Karpas-422 (cell line): ENCODE measurements around the gene KDM5A. TPM values are rescaled to one million over a fixed set of nuclear protein-coding genes. Genes with fewer than 3 reads are reported as not detected.
"Not testable (repeated sequence)": the region's sequence is repeated elsewhere in the genome, so short reads cannot be mapped to it uniquely, and the experiment has no call there.

Experiments
- DNase-seq: peaks from one replicate; pipeline ENCODE4 v3.0.0-alpha.2; 2015
- H2AFZ ChIP-seq: fragments of 200-600 bp; sonication (generic); 2 replicates; pipeline ENCODE4 v1.6.1; 2014; ENCODE audit warnings: antibody characterized with exemption, low read length, mixed read lengths
- H3K27ac ChIP-seq: fragments of 200-600 bp; sonication (generic); 2 replicates; pipeline ENCODE4 v1.5.1; 2014; ENCODE audit warnings: mild to moderate bottlenecking, low read length, moderate library complexity
- H3K27me3 ChIP-seq: fragments of 200-600 bp; sonication (generic); 2 replicates; pipeline ENCODE4 v1.6.1; 2014; ENCODE audit warnings: low read length, mixed read lengths
- H3K36me3 ChIP-seq: fragments of 200-600 bp; sonication (generic); 2 replicates; pipeline ENCODE4 v1.6.1; 2014; ENCODE audit warnings: low read length, mixed read lengths; ENCODE audit not compliant: insufficient read depth
- H3K4me1 ChIP-seq: fragments of 200-600 bp; sonication (generic); 2 replicates; pipeline ENCODE4 v1.6.1; 2014; ENCODE audit warnings: mild to moderate bottlenecking, low read length, mixed read lengths
- H3K4me2 ChIP-seq: fragments of 200-600 bp; sonication (generic); 2 replicates; pipeline ENCODE4 v1.6.1; 2014; ENCODE audit warnings: low read length, low read depth, mild to moderate bottlenecking; ENCODE audit not compliant: poor library complexity, severe bottlenecking
- H3K4me3 ChIP-seq: fragments of 200-600 bp; sonication (generic); 2 replicates; pipeline ENCODE4 v1.5.1; 2014; ENCODE audit warnings: mild to moderate bottlenecking, antibody characterized with exemption, low read length, mixed read lengths
- H3K79me2 ChIP-seq: fragments of 200-600 bp; sonication (generic); 2 replicates; pipeline ENCODE4 v1.6.1; 2014; ENCODE audit warnings: mild to moderate bottlenecking, low read length, mixed read lengths
- H3K9ac ChIP-seq: fragments of 200-600 bp; sonication (generic); 2 replicates; pipeline ENCODE4 v1.6.0; 2014; ENCODE audit warnings: low read length
- H3K9me2 ChIP-seq: fragments of 200-600 bp; sonication (generic), shearing (Covaris generic); replicated peaks from 2 replicates; pipeline ENCODE4 v1.6.0; 2014; ENCODE audit warnings: mild to moderate bottlenecking, low read length, moderate library complexity; ENCODE audit not compliant: insufficient read depth
- H3K9me3 ChIP-seq: fragments of 300-700, 200-600 bp; sonication (generic); 2 replicates; pipeline ENCODE4 v1.6.1; 2014; ENCODE audit warnings: low read length, mixed read lengths
- H4K20me1 ChIP-seq: fragments of 200-600 bp; sonication (generic); 2 replicates; pipeline ENCODE4 v1.6.1; 2014; ENCODE audit warnings: mild to moderate bottlenecking, antibody characterized with exemption, low read length, low read depth; ENCODE audit not compliant: insufficient read depth
- total RNA-seq: library from RNA; depleted of rRNA; stranded (reverse); fragments of >200 nt; shearing (Covaris generic); gene quantifications from 2 replicates; pipeline ENCODE4 v1.2.3, GENCODE V29; 2014; ENCODE audit warnings: low replicate concordance

KDM5A gene
- total RNA-seq, 1 experiment from 2014 or later = 64.7 TPM

GRCh38 chr12:356276-356988 is 32.7 kb downstream of the KDM5A start:
- Histone ChIP-seq H4K20me1 (no peaks in the 10 kb centered on the region), H3K9me2 (no peaks in the 10 kb centered on the region), H3K4me1 (no peaks in the 10 kb centered on the region), H3K4me3 (no peak overlapping the region), H2AFZ (no peak overlapping the region), H3K9ac (no peak overlapping the region), H3K36me3 (peaks cover 68% of the 10 kb centered on the region), H3K27ac (no peak overlapping the region), H3K4me2 (no peak overlapping the region), H3K27me3 (no peaks in the 10 kb centered on the region), H3K9me3 (no peaks in the 10 kb centered on the region), H3K79me2 (peaks cover 57% of the 10 kb centered on the region)
- no peak for DNase-seq

GRCh38 chr12:351197-351596 is 37.9 kb downstream of the KDM5A start:
- not testable (repeated sequence) for H3K4me2 ChIP-seq, H3K4me1 ChIP-seq, H2AFZ ChIP-seq, DNase-seq, H3K4me3 ChIP-seq, H4K20me1 ChIP-seq, H3K9ac ChIP-seq, H3K27ac ChIP-seq, H3K9me3 ChIP-seq, H3K9me2 ChIP-seq, H3K27me3 ChIP-seq
- peaks cover 54% of the 10 kb centered on the region for H3K36me3 ChIP-seq
- peaks cover 21% of the 10 kb centered on the region for H3K79me2 ChIP-seq

- H3K27ac ChIP-seq, H3K9me2 ChIP-seq, H3K4me1 ChIP-seq, H3K4me3 ChIP-seq, H3K9ac ChIP-seq, H3K27me3 ChIP-seq, H3K4me2 ChIP-seq, DNase-seq, H3K9me3 ChIP-seq, H4K20me1 ChIP-seq, H2AFZ ChIP-seq: not testable (repeated sequence)
- peaks cover 19% of the 10 kb centered on the region for H3K79me2 ChIP-seq
- H3K36me3 ChIP-seq = peaks cover 40% of the 10 kb centered on the region
These were observed 39.5 kb downstream of the KDM5A start for GRCh38 chr12:349625-350024.

- DNase-seq, H3K4me1 ChIP-seq, H4K20me1 ChIP-seq, H3K4me2 ChIP-seq, H3K4me3 ChIP-seq, H2AFZ ChIP-seq, H3K9me3 ChIP-seq, H3K27me3 ChIP-seq, H3K9ac ChIP-seq, H3K27ac ChIP-seq, H3K9me2 ChIP-seq: not testable (repeated sequence)
- peaks cover 12% of the 10 kb centered on the region for H3K36me3 ChIP-seq
- H3K79me2 ChIP-seq = peaks cover 46% of the 10 kb centered on the region
These were observed 46.1 kb downstream of the KDM5A start for GRCh38 chr12:343036-343435.

GRCh38 chr12:337039-337438 is 52.1 kb downstream of the KDM5A start:
- Histone ChIP-seq H3K9me3 (no peaks in the 10 kb centered on the region), H3K27ac (no peak overlapping the region), H3K79me2 (peaks cover 50% of the 10 kb centered on the region), H4K20me1 (0 out of 2 replicates have a peak, but pooled peaks cover 5% of the 10 kb centered on the region), H3K4me3 (no peak overlapping the region), H3K4me2 (no peak overlapping the region), H3K9me2 (no peaks in the 10 kb centered on the region), H3K36me3 (peaks cover 49% of the 10 kb centered on the region; the same call in 1 of the 2 replicates), H2AFZ (no peak overlapping the region), H3K9ac (no peak overlapping the region), H3K27me3 (no peaks in the 10 kb centered on the region), H3K4me1 (no peaks in the 10 kb centered on the region)
- no peak for DNase-seq

- Histone ChIP-seq H3K4me1 (no peaks in the 10 kb centered on the region), H3K4me2 (no peak overlapping the region), H3K9ac (no peak overlapping the region), H3K9me2 (peaks cover 4% of the 10 kb centered on the region; the same call in 1 of the 2 replicates), H3K4me3 (no peak overlapping the region), H3K27ac (no peak overlapping the region), H4K20me1 (0 out of 2 replicates have a peak, but pooled peaks cover 5% of the 10 kb centered on the region), H2AFZ (no peak overlapping the region), H3K9me3 (no peaks in the 10 kb centered on the region), H3K27me3 (no peaks in the 10 kb centered on the region), H3K36me3 (peaks cover 73% of the 10 kb centered on the region; the same call in 1 of the 2 replicates), H3K79me2 (peaks cover 47% of the 10 kb centered on the region)
- DNase-seq = no peak
These were observed 55.0 kb downstream of the KDM5A start for GRCh38 chr12:334125-334524.

- H3K36me3 ChIP-seq = peaks cover 79% of the 10 kb centered on the region
- peaks cover 47% of the 10 kb centered on the region for H3K79me2 ChIP-seq
- H3K9me2 ChIP-seq = peaks cover 6% of the 10 kb centered on the region; the same call in 1 of the 2 replicates
- no peaks in the 10 kb centered on the region for H3K9me3 ChIP-seq
- H3K4me3 ChIP-seq = no peak overlapping the region
- H3K4me1 ChIP-seq = no peaks in the 10 kb centered on the region
- H2AFZ ChIP-seq = no peak overlapping the region
- DNase-seq = no peak
- no peaks in the 10 kb centered on the region for H3K27me3 ChIP-seq
- no peak overlapping the region for H3K4me2 ChIP-seq
- H3K27ac ChIP-seq = no peak overlapping the region
- no peak overlapping the region for H3K9ac ChIP-seq
- no peaks in the 10 kb centered on the region for H4K20me1 ChIP-seq
These were observed 56.4 kb downstream of the KDM5A start for GRCh38 chr12:332581-333205.

GRCh38 chr12:331287-331686 is 57.8 kb downstream of the KDM5A start:
- no peak overlapping the region for H2AFZ ChIP-seq
- H3K27me3 ChIP-seq = no peaks in the 10 kb centered on the region
- no peak overlapping the region for H3K4me3 ChIP-seq
- H3K9ac ChIP-seq = no peak overlapping the region
- no peak overlapping the region for H3K4me2 ChIP-seq
- H3K36me3 ChIP-seq = peaks cover 71% of the 10 kb centered on the region
- peaks cover 45% of the 10 kb centered on the region for H3K79me2 ChIP-seq
- no peak for DNase-seq
- H3K9me2 ChIP-seq = peaks cover 6% of the 10 kb centered on the region; the same call in 1 of the 2 replicates
- no peaks in the 10 kb centered on the region for H3K4me1 ChIP-seq
- H4K20me1 ChIP-seq = no peaks in the 10 kb centered on the region
- no peak overlapping the region for H3K27ac ChIP-seq
- no peaks in the 10 kb centered on the region for H3K9me3 ChIP-seq
